Measurements from ENCODE around the gene PPP2R5E. TPM values are rescaled to one million over a fixed set of nuclear protein-coding genes. Genes with fewer than 3 reads are reported as not detected.

Gene PPP2R5E
- total RNA-seq, 6 experiments from 2014 or later: 12.5 to 34.8 (median 18.2) TPM

- Histone ChIP-seq H3K9me3 (no peaks in the 10 kb centered on the region), H3K4me3 (no peak overlapping the region), H3K4me1 (no peaks in the 10 kb centered on the region), H3K27ac (no peak overlapping the region), H3K27me3 (no peaks in the 10 kb centered on the region), H3K36me3 (no peaks in the 10 kb centered on the region)
- TF ChIP-seq POLR2A (IDR thresholded peaks at IDR 0.05): no peak
- TF ChIP-seq CTCF (IDR thresholded peaks at IDR 0.05): no peak
- ATAC-seq: no peak
- intact Hi-C loops (cut with DNase I): no loop called here
- no peak for DNase-seq
- 73% methylated on average over 3 of the region's 3 CpGs for WGBS (ENCODE audit: insufficient coverage, low coverage, low lambda C conversion rate, missing lambda C conversion rate)
Measured at GRCh38 chr14:63421919-63422318, 121.3 kb downstream of the PPP2R5E start.

- Histone ChIP-seq H3K4me3 (no peak overlapping the region), H3K9me3 (no peaks in the 10 kb centered on the region)
- 100% methylated on average over 2 of the region's 2 CpGs for WGBS (ENCODE audit: insufficient coverage, low coverage, low lambda C conversion rate, missing lambda C conversion rate)
Measured at GRCh38 chr14:63421226-63421625, 122.0 kb downstream of the PPP2R5E start.

GRCh38 chr14:63418020-63418419 lies 125.2 kb downstream of the PPP2R5E start:
- Histone ChIP-seq H3K4me1 (no peaks in the 10 kb centered on the region), H3K4me3 (no peak overlapping the region), H3K9me3 (no peaks in the 10 kb centered on the region), H3K27me3 (no peaks in the 10 kb centered on the region), H3K27ac (no peak overlapping the region), H3K36me3 (no peaks in the 10 kb centered on the region)
- TF ChIP-seq CTCF (IDR thresholded peaks at IDR 0.05): no peak
- no peak for TF ChIP-seq POLR2A (IDR thresholded peaks at IDR 0.05)
- WGBS (ENCODE audit: insufficient coverage, low coverage, low lambda C conversion rate, missing lambda C conversion rate): 91% methylated on average over 3 of the region's 3 CpGs
- DNase-seq (no peak), ATAC-seq (no peak)
- intact Hi-C loops (cut with DNase I): no loop called here

More at GRCh38 chr14:63421226-63421625, 122.0 kb downstream of the PPP2R5E start:
- no peak overlapping the region for H3K27ac ChIP-seq
- no peaks in the 10 kb centered on the region for H3K4me1 ChIP-seq
- DNase-seq (no peak), ATAC-seq (no peak)
- H3K36me3 ChIP-seq: no peaks in the 10 kb centered on the region
- TF ChIP-seq CTCF (IDR thresholded peaks at IDR 0.05) (no peak), POLR2A (IDR thresholded peaks at IDR 0.05) (no peak)
- no peaks in the 10 kb centered on the region for H3K27me3 ChIP-seq
- intact Hi-C loops (cut with DNase I): no loop called here

GRCh38 chr14:63413009-63413408 lies 130.2 kb downstream of the PPP2R5E start:
- Histone ChIP-seq H3K4me3 (no peak overlapping the region), H3K27me3 (no peaks in the 10 kb centered on the region), H3K27ac (no peak overlapping the region), H3K36me3 (no peaks in the 10 kb centered on the region), H3K4me1 (no peaks in the 10 kb centered on the region), H3K9me3 (no peaks in the 10 kb centered on the region)
- intact Hi-C loops (cut with DNase I): no loop called here
- WGBS (ENCODE audit: insufficient coverage, low coverage, low lambda C conversion rate, missing lambda C conversion rate): 100% methylated on average over 1 of the region's 1 CpG
- TF ChIP-seq CTCF (IDR thresholded peaks at IDR 0.05) (no peak), POLR2A (IDR thresholded peaks at IDR 0.05) (no peak)
- no peak for DNase-seq
- ATAC-seq: no peak

GRCh38 chr14:63406333-63406732 lies 136.8 kb downstream of the PPP2R5E start:
- ATAC-seq (no peak), DNase-seq (no peak)
- TF ChIP-seq CTCF (IDR thresholded peaks at IDR 0.05): no peak
- TF ChIP-seq POLR2A (IDR thresholded peaks at IDR 0.05): no peak
- no peak overlapping the region for H3K4me3 ChIP-seq
- no peaks in the 10 kb centered on the region for H3K9me3 ChIP-seq
- H3K27ac ChIP-seq: no peak overlapping the region
- no peaks in the 10 kb centered on the region for H3K36me3 ChIP-seq
- no peaks in the 10 kb centered on the region for H3K27me3 ChIP-seq
- H3K4me1 ChIP-seq: no peaks in the 10 kb centered on the region
- intact Hi-C loops (cut with DNase I): no loop called here
- WGBS (ENCODE audit: insufficient coverage, low coverage, low lambda C conversion rate, missing lambda C conversion rate): 95% methylated on average over 9 of the region's 9 CpGs

Data from right lobe of liver (tissue), 6 donors.